NOMO-1 (cell line): ENCODE results near the gene SMAD6.
"Not testable (repeated sequence)": the region's sequence is repeated elsewhere in the genome, so short reads cannot be mapped to it uniquely, and the experiment has no call there.

Experiments used
- DNase-seq, 2 experiments: peaks; one replicate each; lab custom pipeline; 2025; ENCODE audit not compliant: unreplicated experiment in 2 of 2; lab: John Stamatoyannopoulos, UW

The SMAD6 gene

DNA sequence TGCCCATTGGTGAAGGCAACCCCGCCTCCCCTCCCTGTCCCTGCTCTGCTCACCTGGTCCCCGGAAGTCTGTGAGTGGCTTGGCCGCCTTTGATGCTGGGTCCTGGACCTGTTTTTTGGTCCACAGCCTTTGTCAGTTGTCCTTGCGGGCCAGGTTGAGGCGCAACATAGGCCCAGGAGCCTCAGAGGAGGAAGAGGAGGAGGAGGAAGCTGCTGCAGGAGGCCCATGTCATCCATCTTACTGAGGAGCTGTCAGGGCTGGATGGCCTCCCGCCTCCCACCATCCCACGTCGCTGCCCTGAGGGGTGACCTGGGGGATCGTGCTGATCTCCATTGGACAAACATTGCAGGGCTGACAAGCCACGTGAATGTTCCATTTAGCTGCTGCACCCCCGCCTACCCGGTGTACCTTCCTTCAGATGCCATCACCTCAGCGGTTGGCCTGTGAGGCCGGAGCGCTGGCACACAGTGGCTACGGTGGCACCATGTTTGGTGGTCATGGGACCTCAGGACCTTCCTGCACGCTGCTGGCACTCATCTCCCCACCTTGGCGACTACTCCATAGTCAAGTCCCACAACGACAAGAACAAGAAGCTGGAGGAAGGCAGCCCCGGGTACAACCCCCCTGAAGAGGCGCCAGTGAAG lies 106.3 kb downstream of the SMAD6 start:
- no peak for DNase-seq

DNA sequence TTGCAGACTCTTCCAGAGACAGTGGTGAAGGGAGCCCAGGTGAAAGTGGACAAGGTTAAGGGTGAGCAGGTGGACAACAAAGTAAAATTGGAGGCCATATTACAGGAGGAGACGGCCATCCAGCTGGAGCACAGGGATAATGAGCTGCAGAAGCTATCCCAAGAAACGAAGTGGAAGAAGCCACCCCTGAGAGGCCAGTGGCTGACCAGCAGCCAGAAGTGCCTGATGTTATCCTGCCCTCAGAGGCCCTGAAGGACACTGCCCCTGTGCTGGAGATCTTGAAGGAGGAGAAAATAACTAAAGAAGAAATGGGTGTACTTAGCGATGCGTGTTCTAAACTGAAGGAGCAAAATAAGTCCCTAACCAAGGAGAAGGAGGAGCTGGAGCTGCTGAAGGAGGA lies 107.6 kb downstream of the SMAD6 start:
- DNase-seq, result no peak

DNA sequence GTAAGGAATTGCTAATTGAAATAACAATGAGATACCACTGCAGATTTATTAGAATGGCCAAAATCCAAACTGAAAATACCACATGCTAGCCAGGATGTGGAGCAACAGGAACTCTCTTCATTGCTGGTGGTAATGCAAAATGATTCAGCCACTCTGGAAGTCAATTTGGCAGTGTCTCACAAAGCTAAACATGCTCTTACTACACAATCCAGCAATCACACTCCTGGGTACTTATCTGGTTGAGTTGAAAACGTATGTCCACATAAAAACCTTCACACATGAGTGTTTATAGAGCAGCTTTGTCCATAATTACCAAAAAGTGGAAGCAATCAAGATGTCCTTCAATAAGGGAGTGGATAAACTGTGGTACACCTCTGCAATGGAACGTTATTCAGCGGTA lies 113.3 kb downstream of the SMAD6 start:
- peak in 1 of 2 experiments; percentile 24 for DNase-seq

DNA sequence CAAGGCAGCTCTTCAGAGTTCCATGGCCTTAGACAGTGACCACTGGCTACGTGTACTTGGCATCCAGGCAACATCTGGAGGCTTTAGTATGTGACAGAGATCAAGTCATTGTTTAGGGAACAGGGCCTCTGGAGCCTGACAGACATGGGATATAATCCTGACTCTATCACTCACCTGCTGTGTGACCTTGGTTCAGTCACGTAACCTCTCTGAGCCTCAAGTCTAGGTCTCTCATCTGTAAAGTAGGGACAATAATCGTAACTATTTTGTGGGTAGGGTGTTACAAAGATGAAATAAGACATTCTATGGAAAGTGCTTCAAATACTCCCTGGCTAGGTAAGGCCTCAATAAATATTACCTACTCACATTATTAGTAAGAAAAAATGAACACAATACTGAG lies 114.2 kb downstream of the SMAD6 start:
- no peak for DNase-seq

DNA sequence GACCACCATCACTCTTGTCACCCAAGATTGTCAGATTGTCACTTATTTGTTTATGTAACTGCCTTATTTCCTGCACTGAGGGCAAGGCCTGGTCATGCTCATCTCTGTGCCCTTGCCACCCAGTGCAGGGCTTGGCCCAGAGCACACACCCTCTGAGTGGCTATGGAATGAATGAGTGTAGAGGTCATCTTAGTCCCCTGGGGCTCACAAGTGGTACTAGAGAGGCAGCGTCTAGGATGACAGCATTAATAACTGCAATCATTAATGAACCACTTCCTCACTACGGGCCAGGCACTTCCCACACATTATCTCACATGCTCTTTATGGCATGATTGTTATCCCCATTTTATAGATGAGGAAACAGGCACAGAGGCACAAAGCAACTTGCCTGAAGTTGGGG lies 117.0 kb downstream of the SMAD6 start:
- no peak for DNase-seq

DNA sequence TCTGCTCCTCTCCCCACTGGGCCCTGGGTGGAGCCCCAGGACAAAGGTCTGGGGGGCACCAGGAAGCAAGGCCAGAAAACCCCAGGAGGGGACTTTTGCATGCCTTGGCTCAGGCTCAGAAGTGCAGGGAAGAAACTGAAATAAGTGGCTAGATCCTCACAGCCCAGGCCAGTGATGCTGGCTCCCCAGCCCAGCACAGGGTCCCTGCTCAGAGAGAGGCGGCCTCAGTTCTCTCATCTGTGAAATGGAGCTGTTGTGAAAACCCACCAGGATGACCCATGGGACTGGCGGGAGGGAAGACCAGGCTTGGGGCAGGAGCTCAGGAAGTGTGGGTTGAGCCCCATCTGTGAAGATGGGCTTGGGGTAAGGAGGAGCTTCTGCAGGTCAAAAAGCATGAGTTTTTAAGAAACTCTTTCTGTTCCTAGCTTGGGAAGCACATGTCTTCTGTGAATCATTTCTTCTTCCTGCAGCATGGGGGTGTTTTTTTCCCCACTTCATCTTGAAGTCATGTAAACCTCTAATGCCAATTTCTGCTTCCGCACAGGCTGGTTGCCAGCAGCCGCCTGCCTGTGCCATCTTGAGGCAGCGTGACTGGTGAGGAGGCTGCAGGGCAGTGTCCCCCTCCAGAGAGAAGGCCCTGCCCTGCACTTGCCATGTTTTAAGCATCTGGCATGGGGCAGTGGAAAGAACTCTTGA lies 118.6 kb downstream of the SMAD6 start:
- no peak for DNase-seq

DNA sequence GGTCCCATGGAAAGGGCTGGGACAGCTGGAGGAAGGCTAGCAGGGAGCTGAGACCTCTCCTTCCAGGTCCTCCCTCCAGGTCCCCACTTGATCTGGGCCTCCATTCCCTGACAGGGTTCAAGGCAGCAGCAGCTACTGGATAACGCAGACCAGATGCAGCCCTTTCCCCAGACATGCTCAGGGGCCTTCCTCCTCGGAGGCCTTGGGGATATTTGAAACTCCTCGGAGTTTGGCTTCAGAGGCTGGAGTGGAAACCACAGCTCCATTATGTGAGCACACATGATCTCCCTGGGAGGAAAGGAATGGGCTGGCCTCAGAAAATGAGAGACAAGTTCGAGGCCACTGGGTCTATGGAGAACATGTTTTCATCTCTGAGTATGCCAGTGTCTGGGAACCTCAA lies 119.3 kb downstream of the SMAD6 start:
- DNase-seq, result no peak

DNA sequence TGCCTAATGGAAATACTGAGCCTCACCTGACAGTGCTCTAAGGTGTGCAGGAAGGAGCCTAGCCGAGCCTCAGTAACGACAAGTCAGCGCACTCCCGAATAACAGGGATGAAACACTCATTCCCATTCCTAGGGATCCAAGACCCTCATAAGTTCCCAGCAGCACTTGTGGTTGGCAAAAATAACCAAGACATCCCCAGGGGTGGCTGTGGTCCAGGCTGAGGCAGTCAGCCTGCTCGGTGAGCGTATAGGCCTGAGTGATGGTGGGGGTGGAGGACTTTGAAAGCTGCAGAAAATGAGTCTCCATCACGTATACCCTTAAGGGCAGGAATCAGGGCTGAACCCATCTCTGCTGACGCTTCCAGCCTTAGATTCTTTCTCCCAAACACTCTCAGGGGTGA lies 120.1 kb downstream of the SMAD6 start:
- no peak for DNase-seq

DNA sequence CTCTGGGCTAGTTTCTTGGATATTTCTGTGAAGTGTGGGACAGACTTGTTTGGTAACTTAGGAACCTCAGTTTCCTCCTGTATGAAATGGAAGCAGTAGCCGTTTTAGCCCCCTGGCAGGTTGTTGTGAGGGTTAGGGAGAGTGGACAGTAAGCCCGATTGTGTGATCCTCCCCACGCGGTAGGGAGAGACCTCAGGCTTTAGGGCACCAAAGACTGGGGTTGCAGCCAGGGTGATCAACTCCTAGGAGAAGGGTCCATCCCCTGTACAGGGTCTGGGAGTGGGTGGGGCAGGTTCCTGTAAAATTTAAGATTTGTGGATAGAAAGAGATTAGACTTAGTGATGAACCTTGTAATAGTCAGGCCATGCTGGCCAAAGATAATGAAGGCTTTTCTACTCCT lies 120.5 kb downstream of the SMAD6 start:
- no peak for DNase-seq

DNA sequence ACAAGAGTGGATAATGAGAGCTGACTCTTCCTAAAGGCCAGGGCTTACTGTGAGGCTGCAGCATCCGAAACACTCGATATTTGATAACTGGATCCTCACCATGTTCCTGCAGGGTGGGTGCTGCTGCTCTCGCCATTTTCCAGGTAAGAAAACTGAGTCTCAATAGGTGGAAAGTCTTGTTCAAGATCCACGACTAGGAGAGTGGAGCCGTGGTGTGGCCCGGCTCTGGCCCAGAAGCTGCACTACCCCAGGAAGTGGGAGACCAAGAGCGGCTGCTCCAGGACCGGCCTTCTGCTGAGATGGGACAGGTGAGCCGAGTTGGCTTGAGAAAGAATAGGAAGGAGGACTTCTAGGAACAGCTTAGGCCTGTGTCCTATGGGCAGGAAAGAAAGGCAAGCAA lies 121.6 kb downstream of the SMAD6 start:
- no peak for DNase-seq

DNA sequence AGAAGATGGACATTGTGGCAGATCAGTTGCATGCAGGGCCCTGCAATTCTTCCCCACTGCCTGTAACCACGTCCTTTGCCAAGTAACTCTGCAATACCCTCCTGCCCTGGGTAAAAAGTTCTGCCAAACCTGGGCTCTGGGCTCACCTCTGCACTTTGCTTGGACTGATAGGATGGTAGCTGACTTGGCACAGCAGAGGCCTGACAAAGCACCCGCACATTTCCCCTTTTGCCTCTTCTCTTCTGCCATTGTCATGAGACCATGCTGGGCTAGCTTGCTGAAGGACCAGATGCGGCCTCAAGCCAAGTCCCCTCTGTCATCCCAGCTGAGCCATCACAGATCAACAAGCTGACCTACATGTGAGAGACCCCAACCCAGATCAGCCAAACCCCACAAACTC lies 122.4 kb downstream of the SMAD6 start:
- no peak for DNase-seq

DNA sequence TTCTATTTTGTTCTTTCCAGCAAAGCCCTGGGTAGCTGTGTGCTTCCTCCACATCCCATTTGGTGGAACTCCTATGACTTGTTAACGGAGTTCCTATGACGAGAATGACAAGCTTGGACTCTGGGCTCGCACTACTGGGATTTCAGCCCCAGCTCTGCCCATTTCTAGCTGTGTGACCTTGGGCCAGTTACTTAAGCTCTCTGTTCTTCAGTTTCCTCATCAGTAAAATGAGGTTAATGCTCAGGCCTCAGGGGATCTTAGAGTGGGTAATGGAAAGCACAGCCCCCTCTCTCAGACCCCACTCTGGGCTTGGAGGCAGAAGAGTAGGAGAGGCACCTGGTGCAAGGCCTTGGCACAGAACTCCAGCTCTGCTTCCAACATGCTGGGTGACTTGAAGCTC lies 123.1 kb downstream of the SMAD6 start:
- no peak for DNase-seq

DNA sequence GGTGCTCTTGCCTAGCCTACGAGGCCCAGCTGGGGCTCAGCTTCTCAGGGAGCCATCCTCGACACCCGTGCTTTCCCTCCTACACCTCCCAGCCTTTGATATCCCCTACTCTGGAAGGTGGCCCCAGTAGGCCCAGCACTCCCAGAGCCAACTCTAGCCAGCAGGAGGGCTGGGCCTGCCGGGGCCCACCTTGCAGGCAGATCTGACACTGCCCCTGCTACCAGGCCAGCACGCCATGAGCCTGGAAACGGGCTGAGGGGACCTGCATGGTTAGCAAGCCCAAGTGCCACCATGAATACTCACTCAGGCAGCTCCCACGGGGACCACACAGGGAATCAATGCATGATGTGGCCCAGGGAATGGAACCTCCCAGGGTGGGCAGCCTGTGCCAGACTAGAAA lies 123.7 kb downstream of the SMAD6 start:
- no peak for DNase-seq

DNA sequence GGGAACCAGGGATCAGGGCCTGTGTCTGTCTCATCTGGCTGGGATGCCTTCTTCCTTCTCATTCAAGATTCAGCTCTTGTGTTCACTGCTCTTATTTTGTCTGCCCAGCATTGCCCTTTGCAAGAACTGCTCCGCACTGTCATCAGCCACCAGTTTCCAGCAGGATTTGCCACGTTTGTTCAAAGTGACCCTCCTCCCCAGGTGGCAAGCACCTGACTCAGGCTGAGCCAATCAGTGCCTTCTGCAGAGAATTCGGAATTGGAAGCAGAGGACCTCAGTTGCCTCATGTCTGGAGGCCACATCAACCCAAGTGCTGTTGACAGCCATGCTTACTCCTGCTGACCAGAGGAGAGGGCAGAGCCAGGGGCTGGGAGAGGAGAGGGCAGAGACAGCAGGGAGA lies 124.5 kb downstream of the SMAD6 start:
- no peak for DNase-seq

DNA sequence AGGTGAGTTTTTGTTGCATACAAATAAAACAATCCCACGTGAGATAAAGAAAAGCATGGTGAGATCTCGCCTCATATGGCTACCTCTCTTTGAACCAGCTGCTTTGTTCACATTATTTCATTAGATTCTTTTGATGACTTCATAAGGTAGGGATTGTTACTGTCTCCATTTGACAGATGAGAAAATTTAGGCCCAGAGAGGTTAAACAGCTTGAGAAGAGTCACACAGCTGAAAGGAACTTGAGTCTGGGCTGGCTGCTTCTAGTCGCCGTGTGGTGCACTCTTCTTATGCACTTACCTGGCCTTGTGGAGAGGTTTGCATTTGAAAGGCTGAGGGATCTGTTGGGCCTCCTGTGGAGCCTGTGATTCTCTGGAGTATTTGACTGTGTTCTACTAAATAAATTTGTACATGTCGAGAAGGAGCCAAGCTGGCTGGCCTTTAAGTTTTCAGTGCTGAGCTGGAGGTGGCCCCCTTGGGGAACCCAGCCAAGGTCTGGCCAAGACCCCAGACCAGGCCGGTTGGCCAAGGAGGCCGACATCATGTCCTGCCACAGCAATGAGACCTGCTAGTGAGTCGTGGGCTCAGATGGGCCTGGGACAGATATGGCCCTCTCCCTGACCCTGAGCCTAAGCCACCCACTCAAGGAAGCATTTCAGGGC lies 125.1 kb downstream of the SMAD6 start:
- no peak for DNase-seq

DNA sequence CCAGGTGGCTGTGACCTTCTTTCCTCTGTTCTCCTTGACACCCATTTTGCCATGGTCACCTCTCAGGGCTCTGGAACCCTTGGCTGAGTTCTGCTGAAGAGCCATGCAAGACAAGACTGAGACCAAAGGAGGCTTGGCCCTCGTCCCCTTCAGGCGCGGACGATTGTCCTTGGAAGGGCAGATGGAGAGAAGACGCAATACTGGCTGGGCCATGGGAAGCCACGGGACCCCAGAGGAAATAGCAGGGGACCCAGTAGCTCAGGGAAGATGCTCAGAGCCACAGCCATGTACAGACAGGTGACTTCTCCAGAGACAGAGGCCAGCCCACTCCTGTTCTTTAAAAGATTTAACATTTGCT lies 125.6 kb downstream of the SMAD6 start:
- DNase-seq, result no peak

DNA sequence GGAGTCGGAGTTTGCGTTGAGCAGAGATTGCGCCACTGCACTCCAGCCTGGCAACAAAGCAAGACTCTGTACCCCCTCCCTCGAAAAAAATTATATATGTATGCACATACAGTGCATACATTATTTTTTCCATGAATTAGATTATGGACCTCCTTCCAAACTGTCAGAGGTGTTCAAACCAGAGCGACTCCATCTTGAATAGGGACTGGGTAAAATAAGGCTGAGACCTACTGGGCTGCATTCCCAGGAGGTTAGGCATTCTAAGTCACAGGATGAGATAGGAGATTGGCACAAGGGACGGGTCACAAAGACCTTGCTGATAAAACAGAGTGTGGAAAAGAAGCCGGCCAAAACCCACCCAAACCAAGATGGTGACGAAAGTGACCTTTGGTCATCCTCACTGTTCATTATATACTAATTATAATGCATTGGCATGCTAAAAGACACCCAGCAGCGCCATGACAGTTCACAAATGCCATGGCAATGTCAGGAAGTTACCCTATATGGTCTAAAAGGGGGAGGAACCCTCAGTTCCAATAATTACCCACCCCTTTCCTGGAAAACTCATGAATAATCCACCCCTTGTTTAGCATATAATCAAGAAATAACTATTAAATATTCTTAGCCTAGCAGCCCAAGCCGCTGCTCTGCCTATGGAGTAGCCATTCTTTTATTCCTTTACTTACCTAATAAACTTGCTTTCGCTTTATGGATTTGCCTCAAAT lies 126.9 kb downstream of the SMAD6 start:
- DNase-seq, result not testable (repeated sequence)

DNA sequence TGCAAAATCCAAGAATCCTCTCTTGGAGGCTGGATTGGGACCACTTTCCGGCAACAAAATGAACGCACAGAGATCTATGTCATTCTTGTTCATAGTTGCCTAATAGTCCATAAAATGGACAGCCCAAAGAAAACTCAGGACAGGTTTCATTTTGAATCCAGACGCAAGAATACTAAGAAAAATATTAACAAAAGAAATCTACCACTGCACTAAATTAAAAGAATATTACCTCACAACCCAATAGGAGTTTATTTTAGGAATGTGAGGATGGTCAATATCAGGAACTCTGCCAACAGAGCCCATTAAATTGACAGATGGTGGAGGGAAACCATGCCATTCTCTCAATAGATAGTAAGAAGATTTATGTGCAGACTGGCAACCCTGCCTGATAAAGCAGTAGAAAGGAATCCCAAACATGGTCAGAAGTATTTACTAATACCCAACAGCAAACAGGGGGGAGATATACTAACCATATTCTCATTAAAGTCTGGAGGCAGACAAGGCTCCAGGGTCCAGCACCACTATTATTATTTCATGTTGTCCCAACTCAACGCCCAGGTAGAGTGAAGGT lies 127.6 kb downstream of the SMAD6 start:
- no peak for DNase-seq

DNA sequence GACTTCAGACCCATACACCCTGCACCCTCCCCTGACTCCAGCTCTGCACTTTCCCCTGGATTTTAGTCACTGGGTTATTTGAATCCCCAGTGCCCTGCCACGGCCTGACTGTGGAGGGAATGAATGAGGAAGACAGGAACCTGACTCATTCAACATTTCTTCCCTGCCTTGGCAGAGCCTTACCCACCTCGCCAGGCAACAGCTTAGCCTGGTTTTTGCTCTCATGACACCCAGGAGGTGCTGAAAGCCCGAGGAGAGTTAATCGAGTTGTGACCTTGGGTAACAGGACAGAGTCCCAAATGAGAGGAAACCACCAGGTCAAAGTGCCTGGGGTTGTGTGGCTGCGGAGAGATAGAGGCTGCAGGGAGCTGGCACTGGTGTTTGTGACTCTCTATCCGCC lies 128.3 kb downstream of the SMAD6 start:
- no peak for DNase-seq

DNA sequence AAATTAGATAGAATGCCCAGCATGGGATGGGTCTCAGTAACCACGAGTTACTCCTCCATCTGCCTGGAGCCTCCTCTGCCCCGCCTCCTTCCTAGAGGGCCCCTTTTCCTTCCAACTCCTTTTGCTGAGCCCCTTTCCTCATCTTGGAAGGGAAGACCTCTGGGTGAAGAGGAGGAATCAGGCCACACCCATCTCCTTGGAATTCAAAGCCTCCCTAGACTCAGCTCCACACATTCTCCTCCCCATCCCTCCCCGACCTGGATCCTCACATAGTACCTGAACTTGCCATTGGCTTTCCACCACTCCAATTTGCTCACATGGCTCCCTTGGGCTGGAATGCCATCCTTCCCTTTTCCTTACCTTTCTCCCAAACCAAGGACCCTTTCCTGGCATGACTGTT lies 128.8 kb downstream of the SMAD6 start:
- DNase-seq, result no peak

DNA sequence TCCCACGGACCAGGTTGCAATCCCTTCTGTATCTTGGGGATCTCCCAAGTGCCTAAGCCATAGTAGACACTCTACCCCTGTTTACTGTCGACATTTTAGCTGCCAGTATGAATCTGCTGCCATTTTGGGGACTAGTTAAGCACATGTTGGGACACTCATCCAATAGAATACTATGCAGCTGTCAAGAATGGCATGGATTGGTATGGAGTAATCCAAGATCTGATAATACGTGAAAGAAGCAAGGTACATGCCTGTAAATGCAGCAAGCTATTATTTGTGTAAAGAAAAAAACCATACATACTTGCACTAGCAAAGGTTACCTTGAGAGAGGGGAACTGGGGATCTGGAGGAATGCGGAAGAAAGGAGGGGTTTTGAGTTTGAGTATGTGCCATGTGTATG lies 129.3 kb downstream of the SMAD6 start:
- no peak for DNase-seq
